IPS DF 4.7 (cell line): Measurements from ENCODE around the gene SYN1.
"Not testable (repeated sequence)": the region's sequence is repeated elsewhere in the genome, so short reads cannot be mapped to it uniquely, and the experiment has no call there.

Source experiments
- DNase-seq: peaks from one replicate; pipeline ENCODE4 v3.0.0-alpha.2; 2013; ENCODE audit warnings: low spot score; ENCODE audit errors: extremely low read depth

SYN1 gene

GRCh38 chrX:47634871-47635575 is 15.4 kb upstream of the SYN1 start:
- DNase-seq = no peak

GRCh38 chrX:47633689-47634590 is 14.3 kb upstream of the SYN1 start:
- no peak for DNase-seq

GRCh38 chrX:47632666-47633065 is 13.0 kb upstream of the SYN1 start:
- DNase-seq = no peak

GRCh38 chrX:47631676-47632075 is 12.0 kb upstream of the SYN1 start:
- no peak for DNase-seq

- DNase-seq = no peak
These were observed 10.0 kb upstream of the SYN1 start, which contains the start of gene CFP for GRCh38 chrX:47629419-47630200. Gene CFP (minus strand): TSS chrX:47629930. CDS start chrX:47629844, 86 bp downstream.

GRCh38 chrX:47628982-47629381 is 9.3 kb upstream of the SYN1 start:
- no peak for DNase-seq

- DNase-seq = no peak
These were observed 5.7 kb upstream of the SYN1 start for GRCh38 chrX:47625365-47625764.

GRCh38 chrX:47623540-47624027 is 3.9 kb upstream of the SYN1 start:
- no peak for DNase-seq

GRCh38 chrX:47621851-47622250 is 2.2 kb upstream of the SYN1 start:
- no peak for DNase-seq

- no peak for DNase-seq
These were observed 637 bp upstream of the SYN1 start for GRCh38 chrX:47620303-47620685.

GRCh38 chrX:47618923-47619485 is 653 bp downstream of the SYN1 start:
- DNase-seq = no peak

- no peak for DNase-seq
These were observed 5.0 kb downstream of the SYN1 start for GRCh38 chrX:47614618-47615017.

GRCh38 chrX:47613082-47613481 is 6.6 kb downstream of the SYN1 start:
- DNase-seq = no peak

GRCh38 chrX:47612418-47612817 is 7.2 kb downstream of the SYN1 start:
- no peak for DNase-seq

- DNase-seq = no peak
These were observed 7.7 kb downstream of the SYN1 start for GRCh38 chrX:47611926-47612325.

- DNase-seq = no peak
These were observed 8.2 kb downstream of the SYN1 start for GRCh38 chrX:47611489-47611888.

- no peak for DNase-seq
These were observed 9.1 kb downstream of the SYN1 start for GRCh38 chrX:47610511-47610910.

GRCh38 chrX:47608130-47608810 is 11.4 kb downstream of the SYN1 start:
- DNase-seq = no peak

GRCh38 chrX:47607091-47607490 is 12.6 kb downstream of the SYN1 start:
- DNase-seq = no peak

- DNase-seq = no peak
These were observed 14.6 kb downstream of the SYN1 start for GRCh38 chrX:47605024-47605423.

GRCh38 chrX:47603125-47603524 is 16.5 kb downstream of the SYN1 start:
- not testable (repeated sequence) for DNase-seq
